Left forelimb (tissue), 1 donor: Measurements from ENCODE around the gene BCL2A1.
"Not testable (repeated sequence)": the region's sequence is repeated elsewhere in the genome, so short reads cannot be mapped to it uniquely, and the experiment has no call there.

ENCODE experiments used
- DNase-seq: peaks from one replicate; pipeline ENCODE4 v3.0.0-alpha.2; 2018; ENCODE audit warnings: low spot score

The BCL2A1 gene

GRCh38 chr15:79989183-79989582 is 18.2 kb upstream of the BCL2A1 start:
- DNase-seq: no peak

- DNase-seq: no peak
Measured at GRCh38 chr15:79988448-79989117, 17.6 kb upstream of the BCL2A1 start.

DNA sequence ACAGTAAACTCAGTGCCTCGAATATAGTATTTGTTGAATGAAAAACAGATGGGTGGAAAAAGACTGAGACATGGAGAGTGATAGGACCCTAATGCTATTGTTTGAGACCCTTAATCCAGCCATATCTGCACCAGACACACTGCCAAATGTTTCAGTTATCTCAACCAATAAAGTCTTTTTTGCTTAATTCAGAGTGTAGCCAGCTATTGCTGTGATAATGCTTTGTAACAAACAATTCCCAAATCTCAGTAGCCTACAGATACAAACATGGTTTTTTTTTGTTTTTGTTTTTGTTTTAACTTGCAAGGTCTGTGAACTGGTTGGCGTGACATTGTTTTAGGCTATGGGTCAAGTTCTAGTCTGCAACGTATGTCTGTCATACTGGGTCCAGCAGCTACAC is 17.0 kb upstream of the BCL2A1 start:
- DNase-seq: no peak

GRCh38 chr15:79987569-79987955 is 16.6 kb upstream of the BCL2A1 start:
- DNase-seq: no peak

DNA sequence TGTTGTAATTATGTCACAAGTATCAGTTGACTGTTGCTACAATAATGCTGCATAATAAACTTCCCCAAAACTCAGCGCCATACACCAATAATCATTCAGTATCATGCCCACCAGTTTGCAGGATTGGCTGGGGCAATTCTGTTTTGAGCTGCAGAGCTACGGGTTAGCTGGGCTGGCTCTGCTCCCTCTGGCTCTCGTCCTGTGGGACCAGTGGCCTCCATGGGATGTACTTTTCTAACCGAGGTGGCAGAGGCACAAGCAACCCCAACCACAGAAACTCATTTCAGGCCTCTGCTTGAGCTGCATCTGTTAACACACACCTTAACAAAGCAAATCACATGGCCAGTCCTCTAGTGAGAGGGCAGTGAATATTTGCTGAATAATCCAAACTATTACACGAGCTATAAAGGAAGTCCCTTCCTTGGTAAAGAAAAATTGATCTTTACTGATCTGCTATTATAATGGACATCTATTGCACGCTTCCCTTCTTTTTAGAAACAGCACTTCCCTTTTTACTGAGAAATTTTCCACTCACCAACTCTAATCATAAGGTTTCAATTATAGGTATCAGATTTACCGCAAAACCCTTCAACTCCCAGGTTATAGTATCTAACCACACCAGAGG is 10.9 kb upstream of the BCL2A1 start:
- no peak for DNase-seq

DNA sequence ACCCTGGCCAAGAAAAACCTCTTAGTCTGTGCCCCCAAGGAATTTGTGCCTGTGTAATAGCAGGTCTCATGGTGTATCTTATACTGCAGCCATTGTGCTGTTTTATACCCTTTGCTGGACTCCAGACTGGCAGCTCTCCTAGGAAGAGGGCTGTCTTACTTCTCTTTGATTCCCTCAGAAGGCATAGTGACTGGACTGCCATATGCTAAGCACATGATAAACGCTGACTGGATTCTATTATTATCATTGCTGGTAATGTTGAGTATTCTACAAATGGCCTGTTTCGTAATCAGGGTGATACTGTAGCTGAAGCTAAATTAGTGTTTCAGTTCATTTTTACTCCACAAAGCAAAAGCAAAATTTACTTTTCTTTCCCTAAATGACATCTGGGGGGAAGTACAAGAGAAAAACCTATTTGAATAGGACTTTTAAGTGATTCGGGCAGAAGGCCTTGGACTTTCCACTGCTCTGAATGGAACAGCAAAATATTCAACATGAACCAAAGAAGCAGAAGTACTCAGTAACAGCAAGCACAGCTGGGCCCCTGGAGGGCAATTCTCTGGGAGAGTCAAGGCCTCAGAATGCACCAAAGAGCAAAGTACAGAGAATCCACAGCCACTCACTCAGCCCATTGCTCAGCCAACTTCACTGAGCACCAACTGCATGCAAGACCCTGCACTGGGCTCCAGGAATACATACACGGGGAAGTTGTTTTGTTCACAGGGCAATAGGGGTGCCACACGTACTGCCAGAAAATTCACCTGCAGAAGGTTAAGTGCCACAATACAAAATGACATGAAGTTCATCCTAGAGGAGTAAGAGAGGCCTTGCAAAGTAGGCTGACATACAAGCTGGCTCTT is 7.9 kb upstream of the BCL2A1 start:
- no peak for DNase-seq

DNA sequence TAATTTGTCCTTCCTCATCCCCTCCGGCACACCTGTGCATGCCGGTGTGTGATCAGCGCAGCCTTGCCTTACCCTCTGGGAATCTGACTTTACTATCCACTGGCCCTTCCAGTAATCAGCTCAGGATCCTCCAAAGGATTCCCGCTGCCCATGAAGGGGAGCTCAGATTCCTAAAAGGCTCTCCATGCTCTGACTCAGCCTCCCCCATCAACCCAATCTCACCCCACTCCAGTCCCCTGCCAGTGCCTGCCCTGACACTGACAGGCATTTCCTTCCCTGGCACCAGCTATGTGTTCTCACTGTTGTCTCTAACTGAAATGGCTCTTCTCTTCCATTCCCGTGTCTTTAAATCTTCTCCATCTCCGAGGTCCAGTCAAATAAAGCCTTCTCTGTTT is 7.3 kb upstream of the BCL2A1 start:
- DNase-seq: no peak

GRCh38 chr15:79977431-79978054 is 6.5 kb upstream of the BCL2A1 start:
- DNase-seq: no peak

DNA sequence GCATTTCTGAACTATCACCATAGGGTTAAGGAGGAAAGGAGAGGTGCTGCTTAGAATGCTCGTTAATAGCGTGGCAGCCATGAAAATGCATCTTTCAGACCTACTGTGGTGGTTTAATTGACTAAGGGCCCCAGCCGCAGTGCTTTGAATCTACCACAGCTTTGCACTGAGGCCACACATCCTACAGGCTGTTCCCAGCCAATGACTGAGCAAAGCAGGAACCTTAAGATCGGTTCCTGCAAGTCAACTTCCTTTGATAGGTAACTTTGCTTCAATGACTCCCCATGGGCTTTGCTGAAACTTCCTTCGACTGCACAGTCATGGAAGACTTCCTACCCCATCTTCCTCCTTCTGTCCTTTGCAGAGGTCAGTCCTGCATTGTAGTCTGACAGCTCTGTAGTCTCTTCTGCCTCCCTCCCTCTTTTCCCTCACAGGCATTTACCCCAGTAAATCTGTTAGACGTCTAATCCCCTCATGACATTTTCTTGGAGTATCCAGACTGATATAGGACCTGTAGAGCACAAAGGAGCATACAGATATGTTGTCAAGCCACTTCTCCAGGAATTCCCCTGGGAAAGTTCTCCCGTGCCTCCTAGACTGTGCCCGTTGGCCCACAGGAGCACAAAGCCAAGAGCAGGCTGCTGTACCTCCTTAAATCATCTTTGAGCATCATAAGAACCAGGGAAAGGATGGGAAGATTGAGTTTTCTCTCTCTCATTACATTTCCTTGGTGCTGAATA is 2.6 kb upstream of the BCL2A1 start:
- DNase-seq: no peak

DNA sequence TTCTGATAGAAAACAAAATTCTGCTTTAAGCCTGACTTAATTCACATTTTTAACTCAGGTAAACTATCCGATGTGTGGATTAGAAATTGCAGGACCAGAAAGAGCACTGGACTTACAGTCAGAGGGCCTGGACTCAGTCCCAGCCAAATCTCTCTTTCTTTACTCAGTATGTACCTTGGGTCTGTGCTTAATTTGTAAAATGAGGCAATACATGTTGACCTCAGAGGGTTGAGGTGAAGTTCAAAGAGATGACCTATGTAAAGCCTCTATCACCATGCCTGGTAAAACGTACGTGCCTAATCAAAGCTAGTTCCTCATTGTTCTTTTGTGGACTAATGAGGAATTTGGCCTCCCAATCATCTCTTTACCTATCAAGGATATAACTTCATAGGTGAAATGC is 1.9 kb upstream of the BCL2A1 start:
- DNase-seq: no peak

- DNase-seq: no peak
Measured at GRCh38 chr15:79970181-79970580, 815 bp downstream of the BCL2A1 start.

GRCh38 chr15:79969146-79969545 is 1.9 kb downstream of the BCL2A1 start:
- no peak for DNase-seq

- DNase-seq: no peak
Measured at GRCh38 chr15:79967298-79968182, 3.5 kb downstream of the BCL2A1 start.

DNA sequence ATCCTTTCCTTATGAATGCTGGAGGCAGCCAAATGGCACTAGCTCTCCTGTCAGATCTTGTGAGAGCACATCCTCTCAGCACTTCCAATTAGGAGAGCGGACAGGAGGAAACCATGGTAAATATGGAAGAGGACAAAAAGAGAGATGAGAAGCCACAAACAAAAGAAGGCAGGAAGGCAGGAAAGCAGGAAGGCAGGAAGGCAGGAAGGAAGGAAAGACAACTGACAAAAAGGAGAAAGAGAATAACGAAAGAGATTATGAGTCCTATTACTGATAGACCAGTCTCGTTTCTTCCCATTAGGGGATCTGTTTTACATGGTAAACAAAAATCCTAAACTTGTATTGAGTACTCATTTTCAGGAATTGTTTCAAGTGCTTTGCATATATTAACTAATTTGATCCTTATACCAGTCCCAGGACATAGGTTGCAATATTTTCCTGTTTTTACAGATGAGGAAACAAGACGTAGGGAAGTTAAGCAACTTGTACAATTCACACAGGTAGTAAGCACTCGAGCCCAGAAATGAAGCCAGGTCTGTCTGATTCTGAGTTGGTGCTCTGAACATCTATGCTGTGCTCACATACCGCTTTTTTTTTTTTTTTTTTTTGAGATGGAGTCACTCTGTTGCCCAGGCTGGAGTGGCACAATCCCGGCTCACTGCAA is 4.2 kb downstream of the BCL2A1 start:
- no peak for DNase-seq

DNA sequence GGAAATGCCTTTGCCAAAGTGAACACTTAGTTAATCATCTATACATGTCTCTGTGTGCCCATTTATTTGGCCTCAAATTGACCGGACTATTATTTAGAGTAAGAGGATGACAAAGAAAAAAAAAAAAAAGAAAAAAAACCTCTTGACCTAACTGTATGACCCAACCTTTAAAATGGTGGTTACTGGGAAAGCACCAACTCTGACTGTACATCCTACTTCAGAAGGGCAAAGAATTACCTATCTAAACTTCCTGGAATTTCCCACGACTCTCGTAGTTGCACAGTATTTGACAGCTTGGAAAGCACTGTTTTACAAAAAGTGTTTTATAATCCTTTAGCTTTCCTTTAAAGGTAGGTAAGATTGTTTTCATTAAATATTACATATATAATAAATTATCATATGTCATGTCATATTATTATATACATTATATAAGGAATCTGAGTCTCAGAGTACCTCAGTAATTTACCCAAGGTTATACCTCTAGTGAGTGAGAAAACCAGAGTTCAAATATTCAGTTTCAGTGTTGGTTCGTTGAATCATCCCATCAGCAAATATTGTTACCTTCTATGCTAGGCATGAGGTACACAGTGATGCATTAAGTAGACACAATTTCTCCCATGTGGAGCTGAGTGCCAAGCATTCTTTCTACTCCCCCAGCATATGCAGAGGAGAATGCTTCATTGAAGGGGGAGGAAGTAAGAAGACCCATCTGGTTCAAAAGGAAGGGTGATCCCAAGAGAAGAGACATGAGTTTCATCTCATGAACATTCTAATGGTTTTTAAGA is 5.0 kb downstream of the BCL2A1 start:
- no peak for DNase-seq

GRCh38 chr15:79964232-79964805 is 6.7 kb downstream of the BCL2A1 start:
- no peak for DNase-seq

GRCh38 chr15:79962921-79963320 is 8.1 kb downstream of the BCL2A1 start:
- DNase-seq: not testable (repeated sequence)

DNA sequence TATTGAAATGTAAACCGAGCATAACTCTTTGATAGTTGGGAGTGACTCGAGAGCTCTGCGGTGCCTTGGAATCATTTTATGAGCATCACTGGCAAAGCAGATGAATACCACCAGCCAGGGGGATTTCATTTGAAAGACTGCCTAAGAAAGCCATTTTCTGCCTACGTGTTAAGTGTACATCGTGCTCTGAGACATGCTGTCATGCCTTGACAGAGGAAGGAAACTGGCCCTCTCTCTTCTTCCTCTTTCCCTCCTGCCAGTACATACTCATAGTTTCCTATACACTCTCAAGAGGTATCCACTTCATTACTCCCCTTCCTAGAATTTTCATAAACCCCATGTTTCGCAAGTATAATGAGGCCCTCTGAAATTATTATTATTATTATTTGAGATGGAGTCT is 8.8 kb downstream of the BCL2A1 start:
- DNase-seq: no peak

- DNase-seq: no peak
Measured at GRCh38 chr15:79960502-79961212, 10.3 kb downstream of the BCL2A1 start.
